ENCODE results near the gene BCKDK. TPM values are rescaled to one million over a fixed set of nuclear protein-coding genes. Genes with fewer than 3 reads are reported as not detected.
A peak's percentile ranks its signal among the peaks of the same experiment; 100 is the strongest.

BCKDK gene
- total RNA-seq, 1 experiment from 2014 or later = 47.7 TPM

- no peaks in the 10 kb centered on the region for H3K9me3 ChIP-seq (ENCODE audit: low read length)
- POLR2A ChIA-PET (ENCODE audit: unreplicated experiment) = no interaction called here
- TF ChIP-seq CTCF (conservative IDR thresholded peaks at IDR 0.05; ENCODE audit: low read depth, low read length) = no peak
- TF ChIP-seq EZH2phosphoT487 (IDR thresholded peaks at IDR 0.05; ENCODE audit: borderline replicate concordance, low read length) = no peak
- TF ChIP-seq EZH2 (IDR thresholded peaks at IDR 0.05; ENCODE audit: low read length, unreplicated experiment) = no peak
- intact Hi-C loops (cut with micrococcal nuclease) = no loop called here
- H3F3A ChIP-seq (ENCODE audit: low read length, unreplicated experiment) = no peaks in the 10 kb centered on the region
- no peak overlapping the region for H3K9ac ChIP-seq (ENCODE audit: low read length)
- H3K4me1 ChIP-seq (ENCODE audit: insufficient read depth, low read length) = peaks cover 34% of the 10 kb centered on the region
- H3K79me2 ChIP-seq (ENCODE audit: low read length) = no peaks in the 10 kb centered on the region
- no peaks in the 10 kb centered on the region; the same call in 1 of the 2 replicates for H3K36me3 ChIP-seq (ENCODE audit: low read depth, low read length)
- ATAC-seq (no peak), DNase-seq (no peak)
- BruUV-seq (replicated peaks) = no TSS peak
- no peak overlapping the region for H3K4me2 ChIP-seq (ENCODE audit: low read length)
- H3K27ac ChIP-seq (ENCODE audit: low read length) = peak overlapping the region; percentile 18; the same call in 1 of the 2 replicates
- no peaks in the 10 kb centered on the region for H4K20me1 ChIP-seq (ENCODE audit: low read length)
- no peak overlapping the region for H3K4me3 ChIP-seq (ENCODE audit: low read length)
- H3K9me2 ChIP-seq (replicated peaks; ENCODE audit: low read length) = no peaks in the 10 kb centered on the region
- CTCF ChIA-PET = no interaction called here
- no peak overlapping the region for H2AFZ ChIP-seq (ENCODE audit: low read length)
- no peaks in the 10 kb centered on the region for H3K27me3 ChIP-seq (ENCODE audit: low read length)
Measured at GRCh38 chr16:31130336-31130891, 22.2 kb downstream of the BCKDK start.

GRCh38 chr16:31130899-31131298 lies 22.7 kb downstream of the BCKDK start:
- H3K27ac ChIP-seq (ENCODE audit: low read length) = peak overlapping the region; percentile 18; the same call in 1 of the 2 replicates
- POLR2A ChIA-PET (ENCODE audit: unreplicated experiment) = no interaction called here

More at GRCh38 chr16:31130899-31131298, 22.7 kb downstream of the BCKDK start:
- ATAC-seq = peak; percentile 32
- Histone ChIP-seq H3K27me3 (ENCODE audit: low read length) (no peaks in the 10 kb centered on the region), H3K9me2 (replicated peaks; ENCODE audit: low read length) (no peaks in the 10 kb centered on the region), H3K4me2 (ENCODE audit: low read length) (peak overlapping the region; percentile 19; the same call in 1 of the 2 replicates), H3F3A (ENCODE audit: low read length, unreplicated experiment) (no peaks in the 10 kb centered on the region), H3K4me3 (ENCODE audit: low read length) (no peak overlapping the region), H3K79me2 (ENCODE audit: low read length) (no peaks in the 10 kb centered on the region), H3K9me3 (ENCODE audit: low read length) (no peaks in the 10 kb centered on the region), H3K36me3 (ENCODE audit: low read depth, low read length) (no peaks in the 10 kb centered on the region; the same call in 1 of the 2 replicates), H3K4me1 (ENCODE audit: insufficient read depth, low read length) (peaks cover 34% of the 10 kb centered on the region), H3K9ac (ENCODE audit: low read length) (no peak overlapping the region), H4K20me1 (ENCODE audit: low read length) (no peaks in the 10 kb centered on the region), H2AFZ (ENCODE audit: low read length) (no peak overlapping the region)
- no TSS peak for BruUV-seq (replicated peaks)
- TF ChIP-seq EZH2 (IDR thresholded peaks at IDR 0.05; ENCODE audit: low read length, unreplicated experiment) (no peak), CTCF (conservative IDR thresholded peaks at IDR 0.05; ENCODE audit: low read depth, low read length) (no peak), EZH2phosphoT487 (IDR thresholded peaks at IDR 0.05; ENCODE audit: borderline replicate concordance, low read length) (no peak)
- intact Hi-C loops (cut with micrococcal nuclease) = no loop called here
- CTCF ChIA-PET = no interaction called here
- peak; percentile 67 for DNase-seq
